ENCODE results near the gene CCDC68. TPM values are rescaled to one million over a fixed set of nuclear protein-coding genes. Genes with fewer than 3 reads are reported as not detected.

The CCDC68 gene
- total and polyA plus RNA-seq, 2 experiments from 2014 or later, result 0.04 to 1.3 TPM

- DNase-seq (ENCODE audit: low read depth in 1 of 2, low spot score in 1 of 2), result no peak
- Histone ChIP-seq H3K9me3 (ENCODE audit: low read depth) (no peaks in the 10 kb centered on the region), H3K4me3 (no peak overlapping the region), H3K27ac (no peak overlapping the region), H3K4me1 (ENCODE audit: low read depth) (no peaks in the 10 kb centered on the region), H3K27me3 (no peaks in the 10 kb centered on the region), H3K36me3 (no peaks in the 10 kb centered on the region)
- TF ChIP-seq CTCF (IDR thresholded peaks at IDR 0.05; ENCODE audit: low read depth, low read length), result no peak
Measured at GRCh38 chr18:54914816-54915215, 44.4 kb downstream of the CCDC68 start.

GRCh38 chr18:54911551-54911950 is 47.7 kb downstream of the CCDC68 start:
- no peak for TF ChIP-seq CTCF (IDR thresholded peaks at IDR 0.05; ENCODE audit: low read depth, low read length)

GRCh38 chr18:54910161-54910919 is 48.9 kb downstream of the CCDC68 start:
- DNase-seq (ENCODE audit: low read depth in 1 of 2, low spot score in 1 of 2), result no peak
- H3K4me3 ChIP-seq, result no peak overlapping the region
- no peaks in the 10 kb centered on the region for H3K36me3 ChIP-seq
- no peaks in the 10 kb centered on the region for H3K27me3 ChIP-seq
- no peak for TF ChIP-seq CTCF (IDR thresholded peaks at IDR 0.05; ENCODE audit: low read depth, low read length)
- no peaks in the 10 kb centered on the region for H3K4me1 ChIP-seq (ENCODE audit: low read depth)
- H3K27ac ChIP-seq, result no peak overlapping the region
- no peaks in the 10 kb centered on the region for H3K9me3 ChIP-seq (ENCODE audit: low read depth)

More at GRCh38 chr18:54911551-54911950, 47.7 kb downstream of the CCDC68 start:
- no peaks in the 10 kb centered on the region for H3K36me3 ChIP-seq
- no peak overlapping the region for H3K27ac ChIP-seq
- no peaks in the 10 kb centered on the region for H3K9me3 ChIP-seq (ENCODE audit: low read depth)
- no peaks in the 10 kb centered on the region for H3K4me1 ChIP-seq (ENCODE audit: low read depth)
- no peaks in the 10 kb centered on the region for H3K27me3 ChIP-seq
- no peak for DNase-seq (ENCODE audit: low read depth in 1 of 2, low spot score in 1 of 2)
- no peak overlapping the region for H3K4me3 ChIP-seq

GRCh38 chr18:54909538-54909937 is 49.7 kb downstream of the CCDC68 start:
- no peaks in the 10 kb centered on the region for H3K4me1 ChIP-seq (ENCODE audit: low read depth)

GRCh38 chr18:54906331-54907185 is 52.7 kb downstream of the CCDC68 start:
- Histone ChIP-seq H3K4me3 (no peak overlapping the region), H3K9me3 (ENCODE audit: low read depth) (no peaks in the 10 kb centered on the region), H3K4me1 (ENCODE audit: low read depth) (no peaks in the 10 kb centered on the region), H3K36me3 (no peaks in the 10 kb centered on the region), H3K27ac (no peak overlapping the region), H3K27me3 (no peaks in the 10 kb centered on the region)
- DNase-seq (ENCODE audit: low read depth in 1 of 2, low spot score in 1 of 2), result peak in 1 of 2 donors; percentile 30
- TF ChIP-seq CTCF (IDR thresholded peaks at IDR 0.05; ENCODE audit: low read depth, low read length), result no peak

More at GRCh38 chr18:54909538-54909937, 49.7 kb downstream of the CCDC68 start:
- no peak overlapping the region for H3K27ac ChIP-seq
- no peaks in the 10 kb centered on the region for H3K27me3 ChIP-seq
- H3K9me3 ChIP-seq (ENCODE audit: low read depth), result no peaks in the 10 kb centered on the region
- H3K4me3 ChIP-seq, result no peak overlapping the region
- DNase-seq (ENCODE audit: low read depth in 1 of 2, low spot score in 1 of 2), result no peak
- no peak for TF ChIP-seq CTCF (IDR thresholded peaks at IDR 0.05; ENCODE audit: low read depth, low read length)
- no peaks in the 10 kb centered on the region for H3K36me3 ChIP-seq

Data from cardiac muscle cell (in vitro differentiated cells and primary cell).